Panc1 (cell line): ENCODE measurements around the gene JCHAIN. TPM values are rescaled to one million over a fixed set of nuclear protein-coding genes. Genes with fewer than 3 reads are reported as not detected.

Source experiments
- ATAC-seq: fragments of 200-7000 bp; cut with Tn5 transposase; 2 replicates; pipeline ENCODE4 v1.9.1; 2020; ENCODE audit warnings: mild to moderate bottlenecking, moderate library complexity
- Bru-seq: library from RNA; stranded (reverse); fragments of 400-500 nt; gene quantifications from one replicate; lab custom pipeline; 2021; lab: Mats Ljungman, UMichigan
- BruChase-seq, 2 experiments: library from RNA; stranded (reverse); fragments of 400-500 nt; gene quantifications; one replicate each; lab custom pipeline; 2021; lab: Mats Ljungman, UMichigan
- BruUV-seq: library from RNA; stranded (reverse); fragments of 400-500 nt; replicated peaks from 2 replicates; lab custom pipeline; 2021; lab: Mats Ljungman, UMichigan
- CTCF ChIA-PET: fragments of 300-600 bp; sonication (Branson Sonifier 250); formaldehyde crosslinking; loops from one replicate; lab custom pipeline; 2022; ENCODE audit warnings: antibody characterized with exemption; lab: Charles Lee
- POLR2A ChIA-PET: fragments of 300-600 bp; sonication (Branson Sonifier 250); formaldehyde crosslinking; loops from one replicate; lab custom pipeline; 2022; ENCODE audit warnings: antibody characterized with exemption; lab: Charles Lee
- DNase-seq: peaks from one replicate; pipeline ENCODE4 v3.0.0-alpha.2; 2010; ENCODE audit warnings: low read depth, low spot score
- H3K27ac ChIP-seq: 2 replicates; pipeline ENCODE4 v1.5.1; 2011; ENCODE audit warnings: mild to moderate bottlenecking, low read length, inconsistent platforms
- H3K27me3 ChIP-seq: fragments of 200-500 bp; sonication (Bioruptor generic); 2 replicates; pipeline ENCODE4 v1.6.0; 2014; ENCODE audit warnings: low read length, inconsistent platforms; ENCODE audit not compliant: control insufficient read depth, insufficient read depth
- H3K36me3 ChIP-seq: fragments of 200-500 bp; sonication (Bioruptor generic); 2 replicates; pipeline ENCODE4 v1.5.1; 2014; ENCODE audit warnings: inconsistent platforms, mild to moderate bottlenecking, low read length, moderate library complexity; ENCODE audit not compliant: control insufficient read depth, insufficient read depth
- H3K4me1 ChIP-seq: 2 replicates; pipeline ENCODE4 v1.5.1; 2011; ENCODE audit warnings: inconsistent platforms, mild to moderate bottlenecking, low read length, moderate library complexity; ENCODE audit not compliant: control insufficient read depth, insufficient read depth
- H3K4me3 ChIP-seq, 2 experiments: 2 replicates each; pipeline ENCODE4 v1.5.1; 2011 to 2012; ENCODE audit warnings: low read depth in 2 of 2, low read length in 2 of 2, mild to moderate bottlenecking in 2 of 2, inconsistent platforms in 1 of 2, moderate library complexity in 1 of 2
- H3K9me3 ChIP-seq: fragments of 200-500 bp; sonication (Bioruptor generic); 2 replicates; pipeline ENCODE4 v1.5.1; 2014; ENCODE audit warnings: low read depth, mild to moderate bottlenecking, inconsistent platforms, low read length, moderate library complexity; ENCODE audit not compliant: control insufficient read depth, insufficient read depth
- CTCF ChIP-seq: fragments of 450-650 bp; IDR thresholded peaks from 2 replicates; pipeline ENCODE4 v1.5.1; 2017; ENCODE audit warnings: mild to moderate bottlenecking
- POLR2AphosphoS5 ChIP-seq: IDR thresholded peaks from 2 replicates; pipeline ENCODE4 v1.6.1; 2012; ENCODE audit warnings: mild to moderate bottlenecking, low read depth, low read length, moderate library complexity
- REST ChIP-seq, 2 experiments: IDR thresholded peaks; 2 replicates each; pipeline ENCODE4 v1.6.1; 2011 to 2012; ENCODE audit warnings: low read depth in 2 of 2, control low read depth in 1 of 2, low read length in 1 of 2, mild to moderate bottlenecking in 1 of 2, moderate library complexity in 1 of 2; ENCODE audit not compliant: insufficient read depth in 1 of 2
- SIN3A ChIP-seq: IDR thresholded peaks from 2 replicates; pipeline ENCODE4 v1.6.1; 2012; ENCODE audit warnings: low read depth, mild to moderate bottlenecking, low read length, moderate library complexity, borderline replicate concordance; ENCODE audit not compliant: insufficient read depth
- TCF7L2 ChIP-seq: IDR thresholded peaks from 2 replicates; pipeline ENCODE4 v1.6.1; 2011; ENCODE audit warnings: mild to moderate bottlenecking, low read depth, low read length, inconsistent platforms
- in situ Hi-C: cut with HindIII; loops from 2 replicates; pipeline ENCODE4 v1.10.0; 2016; ENCODE audit warnings: low sequenced_read_pairs, low pct_unique_long_range_greater_than_20kb
- intact Hi-C: fragments of 100-400 bp; cut with micrococcal nuclease; formaldehyde crosslinking; loops from one replicate; pipeline ENCODE4 v1.10.0; 2022; ENCODE audit not compliant: unreplicated experiment
- long read RNA-seq: library from polyadenylated mRNA; unstranded; transcript quantifications from one replicate; pipeline ENCODE4 v2.0.0, GENCODE V29; 2021; ENCODE audit not compliant: unreplicated experiment
- polyA plus RNA-seq: library from polyadenylated mRNA; unstranded; fragments of >200 nt; gene quantifications from one replicate; pipeline ENCODE4 v1.2.1, GENCODE V29; 2012; ENCODE audit warnings: missing spikeins; ENCODE audit not compliant: insufficient read length
- total RNA-seq: library from RNA; stranded (reverse); gene quantifications from one replicate; pipeline ENCODE4 v1.2.1, GENCODE V29; 2021; ENCODE audit not compliant: unreplicated experiment

Gene JCHAIN
- total RNA-seq = 0.36 TPM
- not detected for polyA plus RNA-seq
- not detected for Bru-seq, nascent RNA
- percentile 13 among the genes with signal in this experiment for BruChase-seq, experiment 1, labeled RNA remaining after a 2-hour chase
- percentile 20 among the genes with signal in this experiment for BruChase-seq, experiment 2, labeled RNA remaining after a 6-hour chase
- long read RNA-seq = 0 reads

GRCh38 chr4:70666369-70666768 lies at the start of gene JCHAIN:
JCHAIN (minus strand) TSS chr4:70666508; CDS start chr4:70666490, 18 bp downstream.
- ChIA-PET CTCF (no interaction called here), POLR2A (no interaction called here)
- ATAC-seq (no peak), DNase-seq (no peak)
- Histone ChIP-seq H3K4me3 (no peak within 1 kb of the TSS), H3K27me3 (no peaks in the 10 kb centered on the region), H3K4me1 (no peaks in the 10 kb centered on the region), H3K27ac (no peak within 1 kb of the TSS), H3K9me3 (no peaks in the 10 kb centered on the region), H3K36me3 (no peaks in the 10 kb centered on the region)
- intact Hi-C loops = no loop called here
- in situ Hi-C loops = no loop called here
- BruUV-seq = no TSS peak
- TF ChIP-seq SIN3A = no peak
- no peak for TF ChIP-seq POLR2AphosphoS5
- TF ChIP-seq TCF7L2 = no peak
- TF ChIP-seq CTCF = no peak
- no peak for TF ChIP-seq REST (IDR thresholded peaks at IDR 0.05; ENCODE audit: insufficient read depth in 1 of 2, low read depth in 2 of 2, low read length in 1 of 2)

GRCh38 chr4:70715097-70715496 lies 48.8 kb upstream of the JCHAIN start:
- Histone ChIP-seq H3K9me3 (no peaks in the 10 kb centered on the region), H3K4me1 (no peaks in the 10 kb centered on the region; the same call in 1 of the 2 replicates), H3K27ac (no peak overlapping the region; the same call in 1 of the 2 replicates), H3K27me3 (no peaks in the 10 kb centered on the region), H3K4me3 (no peak overlapping the region), H3K36me3 (no peaks in the 10 kb centered on the region)
- intact Hi-C loops = no loop called here
- ATAC-seq (no peak), DNase-seq (no peak)
- BruUV-seq = no TSS peak
- in situ Hi-C loops = no loop called here
- ChIA-PET POLR2A (no interaction called here), CTCF (no interaction called here)
- TF ChIP-seq SIN3A (no peak), POLR2AphosphoS5 (no peak), TCF7L2 (no peak), CTCF (no peak), REST (IDR thresholded peaks at IDR 0.05; ENCODE audit: insufficient read depth in 1 of 2, low read depth in 2 of 2, low read length in 1 of 2) (no peak)
